Measurements from ENCODE around the gene NINL.

DNA sequence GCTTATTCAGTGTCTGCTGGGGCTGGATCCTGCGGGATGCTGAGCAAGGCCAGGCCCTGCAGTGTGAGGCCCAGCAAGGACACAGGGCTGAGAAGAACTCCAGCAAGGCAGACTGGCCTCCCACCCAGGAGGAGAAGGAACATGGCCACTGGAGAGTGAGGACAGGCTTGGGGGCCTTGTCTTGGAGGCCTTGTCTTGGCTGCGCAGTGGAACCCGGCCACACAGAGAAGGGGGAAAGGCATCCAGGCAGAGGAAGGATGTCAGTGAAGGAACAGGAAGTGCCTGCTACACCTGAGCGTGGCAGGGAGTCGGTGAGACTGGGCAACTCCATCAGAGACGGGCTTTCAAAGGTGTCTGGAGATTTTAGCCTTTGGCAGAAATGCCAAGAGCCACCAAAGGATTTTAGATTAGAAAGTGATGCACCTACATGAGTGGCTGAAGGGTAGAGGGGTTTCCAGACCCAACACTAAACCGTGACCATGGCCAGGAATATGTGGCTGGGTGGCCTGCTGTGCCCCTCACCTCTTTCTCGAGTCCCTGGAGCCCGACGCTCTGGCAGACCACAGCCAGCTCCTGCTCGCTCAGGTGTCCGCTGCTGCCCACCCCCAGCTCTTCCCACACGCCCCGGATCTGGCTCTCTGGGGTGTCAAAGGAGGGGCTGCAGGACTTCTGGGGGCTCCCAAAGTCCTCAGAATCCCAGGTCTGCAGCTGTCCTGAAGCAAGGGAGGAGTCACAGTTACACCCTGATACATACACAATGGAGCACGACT is 80.8 kb downstream of the NINL start:
- no peak for TF ChIP-seq POLR2A (IDR thresholded peaks at IDR 0.05)
- TF ChIP-seq, protein P1, sequence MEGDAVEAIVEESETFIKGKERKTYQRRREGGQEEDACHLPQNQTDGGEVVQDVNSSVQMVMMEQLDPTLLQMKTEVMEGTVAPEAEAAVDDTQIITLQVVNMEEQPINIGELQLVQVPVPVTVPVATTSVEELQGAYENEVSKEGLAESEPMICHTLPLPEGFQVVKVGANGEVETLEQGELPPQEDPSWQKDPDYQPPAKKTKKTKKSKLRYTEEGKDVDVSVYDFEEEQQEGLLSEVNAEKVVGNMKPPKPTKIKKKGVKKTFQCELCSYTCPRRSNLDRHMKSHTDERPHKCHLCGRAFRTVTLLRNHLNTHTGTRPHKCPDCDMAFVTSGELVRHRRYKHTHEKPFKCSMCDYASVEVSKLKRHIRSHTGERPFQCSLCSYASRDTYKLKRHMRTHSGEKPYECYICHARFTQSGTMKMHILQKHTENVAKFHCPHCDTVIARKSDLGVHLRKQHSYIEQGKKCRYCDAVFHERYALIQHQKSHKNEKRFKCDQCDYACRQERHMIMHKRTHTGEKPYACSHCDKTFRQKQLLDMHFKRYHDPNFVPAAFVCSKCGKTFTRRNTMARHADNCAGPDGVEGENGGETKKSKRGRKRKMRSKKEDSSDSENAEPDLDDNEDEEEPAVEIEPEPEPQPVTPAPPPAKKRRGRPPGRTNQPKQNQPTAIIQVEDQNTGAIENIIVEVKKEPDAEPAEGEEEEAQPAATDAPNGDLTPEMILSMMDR (IDR thresholded peaks at IDR 0.05), result no peak
